HEK293 (cell line): ENCODE results near the gene CDON.

Source experiments
- CTCF ChIA-PET: fragments of 350-600 bp; formaldehyde crosslinking; extraction: SDS; loops from one replicate; lab custom pipeline; 2021; ENCODE audit warnings: antibody characterized with exemption; lab: Yijun Ruan, JAX
- POLR2A ChIA-PET: fragments of 300-600 bp; formaldehyde crosslinking; extraction: SDS; loops from one replicate; lab custom pipeline; 2020; ENCODE audit warnings: antibody characterized with exemption, inconsistent platforms; lab: Yijun Ruan, JAX
- H3K27ac ChIP-seq: fragments of 200-500 bp; sonication (Bioruptor generic); 2 replicates; pipeline ENCODE4 v1.5.1; 2014; ENCODE audit warnings: low read depth, low read length, control low read depth, inconsistent platforms; ENCODE audit errors: extremely low read depth
- H3K36me3 ChIP-seq, 2 experiments: fragments of 200-500 bp in 1 of 2; sonication (Bioruptor generic) in 1 of 2; 1 replicate in 1 of 2; 2 replicates in 1 of 2; pipeline ENCODE4 v1.5.1; 2014 to 2017; ENCODE audit warnings: inconsistent platforms in 2 of 2, low read length in 2 of 2; ENCODE audit not compliant: control insufficient read depth in 2 of 2, insufficient read depth in 1 of 2
- H3K4me1 ChIP-seq: fragments of 200-500 bp; sonication (Bioruptor generic); 2 replicates; pipeline ENCODE4 v1.5.1; 2014; ENCODE audit warnings: mild to moderate bottlenecking, low read length, inconsistent platforms; ENCODE audit not compliant: control insufficient read depth, insufficient read depth
- H3K4me3 ChIP-seq: 2 replicates; pipeline ENCODE4 v1.5.1; 2011; ENCODE audit warnings: low read depth, mild to moderate bottlenecking, control low read depth, low read length, moderate library complexity
- H3K9me3 ChIP-seq: fragments of 200-500 bp; sonication (Bioruptor generic); 2 replicates; pipeline ENCODE4 v1.5.1; 2014; ENCODE audit warnings: low read depth, low read length, inconsistent platforms; ENCODE audit not compliant: control insufficient read depth, insufficient read depth
- HOXD13 ChIP-seq: sonication (generic); formaldehyde crosslinking; IDR thresholded peaks from 2 replicates; pipeline ENCODE4 v1.8.0; 2022; ENCODE audit warnings: missing genetic modification reagents, borderline replicate concordance
- KLF9 ChIP-seq: fragments of 450-650 bp; formaldehyde crosslinking; IDR thresholded peaks from 2 replicates; pipeline ENCODE4 v1.5.1; 2016; ENCODE audit warnings: missing biosample characterization, missing genetic modification characterization, low read depth
- REPIN1 ChIP-seq: fragments of 450-650 bp; formaldehyde crosslinking; IDR thresholded peaks from 2 replicates; pipeline ENCODE4 v1.5.1; 2017; ENCODE audit warnings: missing biosample characterization, missing genetic modification characterization, low read depth
- SCRT2 ChIP-seq: fragments of 450-650 bp; formaldehyde crosslinking; IDR thresholded peaks from 2 replicates; pipeline ENCODE4 v1.5.1; 2016; ENCODE audit warnings: missing biosample characterization, missing genetic modification characterization
- SP7 ChIP-seq: fragments of 450-650 bp; formaldehyde crosslinking; IDR thresholded peaks from 2 replicates; pipeline ENCODE4 v1.5.1; 2016; ENCODE audit warnings: missing biosample characterization, missing genetic modification characterization
- YY1 ChIP-seq: fragments of 450-650 bp; formaldehyde crosslinking; IDR thresholded peaks from 2 replicates; pipeline ENCODE4 v1.5.1; 2018; ENCODE audit warnings: missing biosample characterization, missing genetic modification characterization
- ZBTB21 ChIP-seq: fragments of 450-650 bp; formaldehyde crosslinking; IDR thresholded peaks from 2 replicates; pipeline ENCODE4 v1.5.1; 2017; ENCODE audit warnings: missing biosample characterization, missing genetic modification characterization
- ZEB2 ChIP-seq: fragments of 450-650 bp; formaldehyde crosslinking; IDR thresholded peaks from 2 replicates; pipeline ENCODE4 v1.5.1; 2016; ENCODE audit warnings: missing biosample characterization, missing genetic modification characterization
- ZNF16 ChIP-seq: fragments of 450-650 bp; formaldehyde crosslinking; IDR thresholded peaks from 2 replicates; pipeline ENCODE4 v1.5.1; 2016; ENCODE audit warnings: low read depth, missing biosample characterization, missing genetic modification characterization
- ZNF214 ChIP-seq: fragments of 450-650 bp; formaldehyde crosslinking; IDR thresholded peaks from 2 replicates; pipeline ENCODE4 v1.5.1; 2017; ENCODE audit warnings: missing biosample characterization, mild to moderate bottlenecking, missing genetic modification characterization, borderline replicate concordance
- ZNF239 ChIP-seq: fragments of 450-650 bp; formaldehyde crosslinking; IDR thresholded peaks from 2 replicates; pipeline ENCODE4 v1.5.1; 2016; ENCODE audit warnings: missing biosample characterization, missing genetic modification characterization
- ZNF266 ChIP-seq: fragments of 450-650 bp; formaldehyde crosslinking; IDR thresholded peaks from 2 replicates; pipeline ENCODE4 v1.5.1; 2016; ENCODE audit warnings: missing biosample characterization, missing genetic modification characterization, low read depth
- ZNF280D ChIP-seq: fragments of 450-650 bp; formaldehyde crosslinking; IDR thresholded peaks from 2 replicates; pipeline ENCODE4 v1.5.1; 2016; ENCODE audit warnings: missing biosample characterization, missing genetic modification characterization
- ZNF366 ChIP-seq: fragments of 450-650 bp; formaldehyde crosslinking; conservative IDR thresholded peaks from 2 replicates; pipeline ENCODE4 v1.5.1; 2016; ENCODE audit warnings: missing biosample characterization, missing genetic modification characterization
- ZNF449 ChIP-seq: fragments of 450-650 bp; formaldehyde crosslinking; IDR thresholded peaks from 2 replicates; pipeline ENCODE4 v1.5.1; 2017; ENCODE audit warnings: missing biosample characterization, mild to moderate bottlenecking, missing genetic modification characterization, moderate library complexity
- ZNF513 ChIP-seq: fragments of 450-650 bp; IDR thresholded peaks from 2 replicates; pipeline ENCODE4 v1.5.1; 2018; ENCODE audit warnings: missing biosample characterization, missing genetic modification characterization
- ZNF514 ChIP-seq: fragments of 450-650 bp; formaldehyde crosslinking; IDR thresholded peaks from 2 replicates; pipeline ENCODE4 v1.5.1; 2016; ENCODE audit warnings: missing biosample characterization, missing genetic modification characterization
- ZNF521 ChIP-seq: fragments of 450-650 bp; formaldehyde crosslinking; IDR thresholded peaks from 2 replicates; pipeline ENCODE4 v1.5.1; 2017; ENCODE audit warnings: missing biosample characterization, mild to moderate bottlenecking, missing genetic modification characterization
- ZNF561 ChIP-seq: fragments of 450-650 bp; IDR thresholded peaks from 2 replicates; pipeline ENCODE4 v1.5.1; 2018; ENCODE audit warnings: missing biosample characterization, missing genetic modification characterization, borderline replicate concordance
- ZNF596 ChIP-seq: fragments of 450-650 bp; IDR thresholded peaks from 2 replicates; pipeline ENCODE4 v1.5.0; 2018; ENCODE audit warnings: missing biosample characterization, mild to moderate bottlenecking, missing genetic modification characterization, moderate library complexity
- ZNF830 ChIP-seq: fragments of 450-650 bp; IDR thresholded peaks from 2 replicates; pipeline ENCODE4 v1.5.0; 2018; ENCODE audit warnings: missing biosample characterization, missing genetic modification characterization, low read depth, mild to moderate bottlenecking, moderate library complexity
- ZNF843 ChIP-seq: fragments of 450-650 bp; formaldehyde crosslinking; IDR thresholded peaks from 2 replicates; pipeline ENCODE4 v1.5.1; 2016; ENCODE audit warnings: missing biosample characterization, missing genetic modification characterization
- ZSCAN23 ChIP-seq: fragments of 450-650 bp; formaldehyde crosslinking; IDR thresholded peaks from 2 replicates; pipeline ENCODE4 v1.5.1; 2016; ENCODE audit warnings: missing biosample characterization, missing genetic modification characterization

The CDON gene

GRCh38 chr11:126006068-126006467 is 56.6 kb downstream of the CDON start (continued):
- TF ChIP-seq YY1 (tag by site-specific recombination) (no peak), ZNF513 (tag by site-specific recombination) (no peak), ZBTB21 (tag by site-specific recombination) (no peak), ZNF830 (tag by site-specific recombination) (no peak), KLF9 (tag by site-specific recombination) (no peak), ZNF239 (no peak), ZNF266 (no peak), SP7 (no peak)
- TF ChIP-seq, all 188 proteins: peak for 0

GRCh38 chr11:126002181-126002580 is 60.5 kb downstream of the CDON start:
- Histone ChIP-seq H3K4me1 (no peaks in the 10 kb centered on the region), H3K27ac (no peak overlapping the region), H3K9me3 (no peaks in the 10 kb centered on the region), H3K4me3 (no peak overlapping the region), H3K36me3 (peaks cover 22 to 59% of the 10 kb centered on the region in 2 experiments)
- CTCF ChIA-PET: interaction anchor here (0.7 kb wide), 1 partner anchor 13 kb away, joined by 3 read pairs; no protein-coding TSS in a partner anchor
- TF ChIP-seq ZNF561 (tag by site-specific recombination) (no peak), ZNF521 (tag by site-specific recombination) (no peak), KLF9 (tag by site-specific recombination) (no peak), ZSCAN23 (tag by site-specific recombination) (no peak), ZNF596 (tag by site-specific recombination) (no peak), ZEB2 (no peak), ZNF366 (tag by site-specific recombination) (no peak), ZNF214 (tag by site-specific recombination) (no peak), ZNF16 (tag by site-specific recombination) (no peak), REPIN1 (tag by site-specific recombination) (no peak), ZNF280D (tag by site-specific recombination) (no peak), ZNF843 (tag by site-specific recombination) (no peak), ZNF514 (no peak), HOXD13 (CRISPR knock-in tag) (no peak), ZNF449 (no peak), SCRT2 (tag by site-specific recombination) (no peak)
- POLR2A ChIA-PET: no interaction called here
